H1 (cell line): ENCODE measurements around the gene CRAT. TPM values are rescaled to one million over a fixed set of nuclear protein-coding genes. Genes with fewer than 3 reads are reported as not detected.

Experiments used
- CTCF ChIA-PET: fragments of 300-600 bp; sonication (Branson Sonifier 250); formaldehyde crosslinking; loops from one replicate; lab custom pipeline; 2021; ENCODE audit not compliant: partially characterized antibody; lab: Charles Lee
- POLR2A ChIA-PET: fragments of 300-600 bp; sonication (Branson Sonifier 250); formaldehyde crosslinking; loops from one replicate; lab custom pipeline; 2021; ENCODE audit warnings: inconsistent platforms; ENCODE audit not compliant: partially characterized antibody; lab: Charles Lee
- DNase-seq, 2 experiments: peaks; one replicate each; pipeline versions ENCODE4 v3.0.0 to v3.0.0-alpha.2; 2010 to 2022; ENCODE audit warnings: low spot score in 2 of 2, low read depth in 1 of 2, mixed read lengths in 1 of 2
- FAIRE-seq: peaks from 2 replicates; lab custom pipeline; 2011; peaks lifted over from hg19 to GRCh38; lab: Jason Lieb, UNC
- H2AFZ ChIP-seq: 2 replicates; pipeline ENCODE4 v1.8.1; 2012; ENCODE audit warnings: low read length, inconsistent platforms
- H2AK5ac ChIP-seq: 2 replicates; pipeline ENCODE4 v1.6.1; 2013; ENCODE audit warnings: low read depth, low read length
- H2BK120ac ChIP-seq: replicated peaks from 2 replicates; pipeline ENCODE3; 2013; ENCODE audit warnings: low read depth, low read length, inconsistent platforms
- H2BK12ac ChIP-seq: 2 replicates; pipeline ENCODE4 v1.6.1; 2013; ENCODE audit warnings: low read depth, low read length
- H2BK15ac ChIP-seq: 2 replicates; pipeline ENCODE4 v1.6.1; 2013; ENCODE audit warnings: low read length
- H2BK20ac ChIP-seq: 2 replicates; pipeline ENCODE4 v1.6.1; 2013; ENCODE audit warnings: low read length
- H2BK5ac ChIP-seq: 2 replicates; pipeline ENCODE4 v1.6.1; 2013; ENCODE audit warnings: low read depth, low read length
- H3K14ac ChIP-seq: 2 replicates; pipeline ENCODE4 v1.6.1; 2013; ENCODE audit warnings: inconsistent platforms; ENCODE audit not compliant: insufficient read length
- H3K18ac ChIP-seq: 2 replicates; pipeline ENCODE4 v1.6.1; 2013; ENCODE audit warnings: low read length; ENCODE audit errors: extremely low read depth
- H3K23ac ChIP-seq: 2 replicates; pipeline ENCODE4 v1.6.1; 2013; ENCODE audit warnings: inconsistent platforms; ENCODE audit not compliant: insufficient read length
- H3K23me2 ChIP-seq: 2 replicates; pipeline ENCODE4 v1.6.1; 2013; ENCODE audit warnings: low read depth, low read length
- H3K27ac ChIP-seq: 2 replicates; pipeline ENCODE4 v1.6.1; 2011; ENCODE audit warnings: low read depth, low read length, inconsistent platforms
- H3K27me3 ChIP-seq, 4 experiments: replicated peaks in 1 of 4; 1 replicate in 1 of 4; 2 replicates in 3 of 4; pipeline versions ENCODE4 v1.6.1 to v1.8.1; 2011 to 2013; ENCODE audit warnings: low read length in 3 of 4, mild to moderate bottlenecking in 3 of 4, inconsistent platforms in 2 of 4, mixed read lengths in 2 of 4, moderate library complexity in 1 of 4; ENCODE audit not compliant: control insufficient read depth in 3 of 4, insufficient read depth in 3 of 4; ENCODE audit errors: extremely low read depth in 1 of 4
- H3K36me3 ChIP-seq, 4 experiments: 2 replicates each; pipeline versions ENCODE4 v1.6.1 to v1.8.1; 2011 to 2013; ENCODE audit warnings: mild to moderate bottlenecking in 4 of 4, low read length in 3 of 4, moderate library complexity in 2 of 4, control low read depth in 1 of 4, inconsistent platforms in 1 of 4; ENCODE audit not compliant: insufficient read depth in 4 of 4, control insufficient read depth in 2 of 4
- H3K4ac ChIP-seq: replicated peaks from 2 replicates; pipeline ENCODE3; 2013; ENCODE audit warnings: low read length, low read depth, mixed read lengths, inconsistent platforms; ENCODE audit not compliant: insufficient read length
- H3K4me1 ChIP-seq, 4 experiments: replicated peaks in 1 of 4; 1 replicate in 1 of 4; 2 replicates in 3 of 4; pipeline versions ENCODE4 v1.6.1 to v1.8.1; 2011 to 2013; ENCODE audit warnings: low read length in 3 of 4, inconsistent platforms in 2 of 4, mixed read lengths in 1 of 4; ENCODE audit not compliant: insufficient read depth in 4 of 4, control insufficient read depth in 3 of 4
- H3K4me2 ChIP-seq, 2 experiments: 2 replicates each; pipeline versions ENCODE4 v1.6.1 to v1.8.1; 2011 to 2013; ENCODE audit warnings: low read depth in 2 of 2, low read length in 2 of 2, control low read depth in 1 of 2, inconsistent platforms in 1 of 2, mild to moderate bottlenecking in 1 of 2; ENCODE audit not compliant: insufficient read depth in 1 of 2
- H3K4me3 ChIP-seq, 4 experiments: fragments of 200-600, 300-600 bp in 1 of 4; sonication (generic), shearing (Covaris generic), sonication (Bioruptor Twin) in 1 of 4; 2 replicates each; pipeline versions ENCODE4 v1.5.1 to v1.8.1; 2011 to 2016; ENCODE audit warnings: low read length in 4 of 4, low read depth in 3 of 4, control low read depth in 2 of 4, inconsistent platforms in 2 of 4, mild to moderate bottlenecking in 2 of 4, mixed read lengths in 1 of 4, moderate library complexity in 1 of 4; ENCODE audit not compliant: insufficient read depth in 2 of 4; ENCODE audit errors: extremely low read depth in 1 of 4
- H3K56ac ChIP-seq: replicated peaks from 2 replicates; pipeline ENCODE3; 2013; ENCODE audit warnings: low read depth, mild to moderate bottlenecking, mixed read lengths, low read length, inconsistent platforms; ENCODE audit not compliant: insufficient read length
- H3K79me1 ChIP-seq: 2 replicates; pipeline ENCODE4 v1.6.1; 2013; ENCODE audit warnings: low read depth, low read length, control low read depth
- H3K79me2 ChIP-seq, 2 experiments: 2 replicates each; pipeline versions ENCODE4 v1.6.1 to v1.8.1; 2012 to 2013; ENCODE audit warnings: low read length in 2 of 2, mild to moderate bottlenecking in 2 of 2, inconsistent platforms in 1 of 2; ENCODE audit not compliant: insufficient read depth in 2 of 2, control insufficient read depth in 1 of 2
- H3K9ac ChIP-seq, 4 experiments: replicated peaks in 1 of 4; 1 replicate in 1 of 4; 2 replicates in 3 of 4; pipeline versions ENCODE4 v1.6.1 to v1.8.1; 2011 to 2013; ENCODE audit warnings: low read depth in 3 of 4, low read length in 3 of 4, control low read depth in 2 of 4, mild to moderate bottlenecking in 2 of 4, moderate library complexity in 2 of 4, inconsistent platforms in 1 of 4; ENCODE audit errors: extremely low read depth in 1 of 4
- H3K9me3 ChIP-seq, 2 experiments: 2 replicates each; pipeline versions ENCODE4 v1.6.1 to v1.8.1; 2012 to 2013; ENCODE audit warnings: mild to moderate bottlenecking in 2 of 2, moderate library complexity in 2 of 2, control low read depth in 1 of 2, inconsistent platforms in 1 of 2, low read depth in 1 of 2, low read length in 1 of 2, mixed read lengths in 1 of 2; ENCODE audit not compliant: insufficient read depth in 2 of 2
- H4K20me1 ChIP-seq, 2 experiments: replicated peaks in 1 of 2; 2 replicates each; pipeline versions ENCODE3 to v1.8.1; 2011 to 2013; ENCODE audit warnings: inconsistent platforms in 2 of 2, low read length in 2 of 2, mild to moderate bottlenecking in 1 of 2; ENCODE audit not compliant: insufficient read depth in 2 of 2, control insufficient read depth in 1 of 2
- H4K5ac ChIP-seq: 2 replicates; pipeline ENCODE4 v1.6.1; 2013; ENCODE audit warnings: low read length, low read depth, mixed read lengths, inconsistent platforms; ENCODE audit not compliant: insufficient read length
- H4K8ac ChIP-seq: 2 replicates; pipeline ENCODE4 v1.8.0; 2013; ENCODE audit warnings: mild to moderate bottlenecking, moderate library complexity, low read length, inconsistent platforms; ENCODE audit not compliant: insufficient read depth; ENCODE audit errors: extremely low read depth
- H4K91ac ChIP-seq: replicated peaks from 2 replicates; pipeline ENCODE3; 2013; ENCODE audit warnings: low read length, mixed read lengths, inconsistent platforms; ENCODE audit not compliant: insufficient read length
- CHD1 ChIP-seq: IDR thresholded peaks from 2 replicates; pipeline ENCODE4 v1.6.1; 2012; ENCODE audit warnings: low read depth, low read length, improper control_type of control experiment
- EGR1 ChIP-seq: IDR thresholded peaks from 2 replicates; pipeline ENCODE4 v1.6.1; 2011; ENCODE audit warnings: low read depth, low read length, borderline replicate concordance
- KDM5A ChIP-seq: fragments of 200-600 bp; IDR thresholded peaks from 2 replicates; pipeline ENCODE4 v1.7.1; 2012; ENCODE audit warnings: mild to moderate bottlenecking, low read length, inconsistent platforms, mixed read lengths
- RNF2 ChIP-seq: fragments of 200-900, 300-1000 bp; sonication (generic); IDR thresholded peaks from 2 replicates; pipeline ENCODE4 v1.7.1; 2016; ENCODE audit warnings: borderline replicate concordance, low read depth, mild to moderate bottlenecking, antibody characterized with exemption, low read length; ENCODE audit not compliant: poor library complexity, severe bottlenecking; ENCODE audit errors: missing control alignments
- WGBS, 2 experiments: shearing (Covaris generic) in 1 of 2; methylation state at CpG; one replicate each; pipeline versions ENCODE4 v1.1.6 to v1.1.7; 2013 to 2015; ENCODE audit warnings: low lambda C conversion rate in 2 of 2, mixed read lengths in 2 of 2, inconsistent platforms in 1 of 2, low coverage in 1 of 2, missing lambda C conversion rate in 1 of 2; ENCODE audit not compliant: insufficient replicate concordance in 2 of 2, insufficient coverage in 1 of 2, insufficient read length in 1 of 2; ENCODE audit errors: extremely low coverage in 1 of 2, missing lambda C conversion rate in 1 of 2; 5-methylcytosine and 5-hydroxymethylcytosine counted together
- polyA plus RNA-seq, 7 experiments: library from polyadenylated mRNA; depleted of rRNA in 3 of 7; stranded (reverse) in 5 of 7; unstranded in 2 of 7; fragments of >200 nt in 5 of 7; fragments of 200-250 nt in 2 of 7; gene quantifications; 1 replicate in 5 of 7; 2 replicates in 1 of 7; 4 replicates in 1 of 7; pipeline versions ENCODE4 v1.2.1 to v1.2.3, GENCODE V29; 2011 to 2013; ENCODE audit warnings: missing spikeins in 2 of 7, mixed read lengths in 2 of 7
- total RNA-seq: library from RNA; stranded (reverse); fragmentation: NEBNext Ultra II Directional; extraction: Animal tissue kit (Norgen Biotek cat#: 25700); gene quantifications from 2 replicates; pipeline ENCODE4 v1.2.1, GENCODE V29; 2021

Gene CRAT
- total and polyA plus RNA-seq, 2 of the 8 experiments (the other 6 are each of a cell fraction or from before 2014, with no cell fraction given) = 8.2 to 17.3 TPM

GRCh38 chr9:129142138-129142935 lies 31.7 kb upstream of the CRAT start:
- Histone ChIP-seq H3K4ac (peak overlapping the region; percentile 80), H4K91ac (peak overlapping the region; percentile 85), H4K20me1 (peaks cover under 1 to 5% of the 10 kb centered on the region in 2 experiments)
- POLR2A ChIA-PET = interaction anchor here (0.6 to 4.7 kb wide), 24 partner anchors 10 to 485 kb away, joined by 3 to 37 read pairs (median 4); partner anchors contain the start of genes IER5L and PTPA
- TF ChIP-seq CHD1 (no peak), KDM5A (no peak), EGR1 (no peak), RNF2 (no peak)
- TF ChIP-seq, all 59 proteins: peak for 0
- Histone ChIP-seq H3K27me3 (no peaks in the 10 kb centered on the region), H3K79me2 (peaks cover 2 to 11% of the 10 kb centered on the region in 2 experiments; a peak in 2 of 4 replicates), H3K79me1 (peaks cover 12% of the 10 kb centered on the region; the same call in 1 of the 2 replicates), H3K14ac (no peak overlapping the region), H3K23me2 (peaks cover 11% of the 10 kb centered on the region; the same call in 1 of the 2 replicates), H2AK5ac (peak overlapping the region; percentile 43; the same call in 1 of the 2 replicates), H3K18ac (peak overlapping the region; percentile 33), H3K36me3 (peaks cover 2 to 23% (median 6%) of the 10 kb centered on the region in 4 experiments; a peak in 7 of 8 replicates), H2BK12ac (peak overlapping the region; percentile 52; the same call in 1 of the 2 replicates), H3K9ac (no peak overlapping the region), H3K27ac (no peak overlapping the region), H4K5ac (peak overlapping the region; percentile 39), H2BK120ac (no peak overlapping the region), H2BK20ac (0 out of 2 replicates have a peak overlapping the region, but pooled peaks have one; percentile 8), H2AFZ (no peak overlapping the region), H3K4me1 (peaks cover 37 to 61% (median 49%) of the 10 kb centered on the region in 4 experiments), H3K9me3 (no peaks in the 10 kb centered on the region), H2BK15ac (peak overlapping the region; percentile 37; the same call in 1 of the 2 replicates), H3K23ac (no peak overlapping the region), H3K4me2 (peak overlapping the region; percentile 34 to 90; a peak in 3 of 4 replicates), H3K56ac (no peak overlapping the region), H2BK5ac (peak overlapping the region; percentile 7; the same call in 1 of the 2 replicates), H3K4me3 (no peak overlapping the region), H4K8ac (no peak overlapping the region)
- 71% methylated on average over 15 of the region's 15 CpGs; no CpG with 5 or more reads in 1 of the 2 experiments for WGBS, 2 experiments
- FAIRE-seq = no peak
- CTCF ChIA-PET = interaction anchor here (0.5 to 36.8 kb wide), 59 partner anchors 12 to 667 kb away, joined by 3 to 831 read pairs (median 4); partner anchors contain the start of genes C9orf50, IER5L and NTMT1
- no peak for DNase-seq
